Measurements from ENCODE around the gene DMPK.
"Not testable (repeated sequence)": the region's sequence is repeated elsewhere in the genome, so short reads cannot be mapped to it uniquely, and the experiment has no call there.

DMPK gene

GRCh38 chr19:45753548-45753947, 28.7 kb downstream of the DMPK start:
- ChIA-PET POLR2A (interaction anchor here (1.4 to 2.1 kb wide), 2 partner anchors 14 to 16 kb away, joined by 5 to 8 read pairs; partner anchors contain the start of gene SIX5), CTCF (interaction anchor here (0.8 to 1.3 kb wide), 2 partner anchors 10 to 14 kb away, joined by 3 read pairs; no protein-coding TSS in a partner anchor)
- TF ChIP-seq NFRKB (IDR thresholded peaks at IDR 0.05): no peak
- TF ChIP-seq HDGF (IDR thresholded peaks at IDR 0.05; ENCODE audit: borderline replicate concordance): no peak
- no peak for TF ChIP-seq TARDBP (IDR thresholded peaks at IDR 0.05)
- TF ChIP-seq SUZ12 (IDR thresholded peaks at IDR 0.05): no peak
- DNase-seq (ENCODE audit: extremely low spot score): no peak

- ChIA-PET POLR2A (interaction anchor here (1.4 to 2.1 kb wide), 2 partner anchors 15 to 17 kb away, joined by 5 to 8 read pairs; partner anchors contain the start of gene SIX5), CTCF (interaction anchor here (0.6 to 1.3 kb wide), 2 partner anchors 15 to 53 kb away, joined by 3 read pairs; no protein-coding TSS in a partner anchor)
- no peak for TF ChIP-seq SP1 (IDR thresholded peaks at IDR 0.05)
- TF ChIP-seq ARNT (IDR thresholded peaks at IDR 0.05): no peak
- no peak for TF ChIP-seq TARDBP (IDR thresholded peaks at IDR 0.05)
- TF ChIP-seq ZNF384 (IDR thresholded peaks at IDR 0.05): no peak
- TF ChIP-seq HDGF (IDR thresholded peaks at IDR 0.05; ENCODE audit: borderline replicate concordance): no peak
- no peak for TF ChIP-seq NFRKB (IDR thresholded peaks at IDR 0.05)
- no peak for TF ChIP-seq SUZ12 (IDR thresholded peaks at IDR 0.05)
- no peak for TF ChIP-seq LEF1 (IDR thresholded peaks at IDR 0.05; ENCODE audit: borderline replicate concordance)
- no peak for TF ChIP-seq FOXK2 (IDR thresholded peaks at IDR 0.05)
- no peak for TF ChIP-seq PKNOX1 (IDR thresholded peaks at IDR 0.05)
- no peak for TF ChIP-seq CTBP1 (IDR thresholded peaks at IDR 0.05; ENCODE audit: borderline replicate concordance)
- TF ChIP-seq FOXM1 (IDR thresholded peaks at IDR 0.05; ENCODE audit: borderline replicate concordance): no peak
- TF ChIP-seq L3MBTL2 (conservative IDR thresholded peaks at IDR 0.05): no peak
- no peak for DNase-seq (ENCODE audit: extremely low spot score)
These were observed 29.7 kb downstream of the DMPK start for GRCh38 chr19:45752639-45753038.

GRCh38 chr19:45751483-45751882, 30.8 kb downstream of the DMPK start:
- CTCF ChIA-PET; POLR2A ChIA-PET; DNase-seq (ENCODE audit: extremely low spot score): not testable (repeated sequence)

- CTCF ChIA-PET: no interaction called here
- POLR2A ChIA-PET: no interaction called here
- TF ChIP-seq NFRKB (IDR thresholded peaks at IDR 0.05): no peak
- no peak for TF ChIP-seq BHLHE40 (IDR thresholded peaks at IDR 0.05; ENCODE audit: borderline replicate concordance)
- no peak for TF ChIP-seq HDGF (IDR thresholded peaks at IDR 0.05; ENCODE audit: borderline replicate concordance)
- TF ChIP-seq CTBP1 (IDR thresholded peaks at IDR 0.05; ENCODE audit: borderline replicate concordance): no peak
- TF ChIP-seq FOXA1 (IDR thresholded peaks at IDR 0.05): no peak
- TF ChIP-seq ZNF384 (IDR thresholded peaks at IDR 0.05): no peak
- TF ChIP-seq PKNOX1 (IDR thresholded peaks at IDR 0.05): no peak
- no peak for TF ChIP-seq L3MBTL2 (conservative IDR thresholded peaks at IDR 0.05)
- no peak for TF ChIP-seq LEF1 (IDR thresholded peaks at IDR 0.05; ENCODE audit: borderline replicate concordance)
- no peak for TF ChIP-seq ARNT (IDR thresholded peaks at IDR 0.05)
- TF ChIP-seq FOXM1 (IDR thresholded peaks at IDR 0.05; ENCODE audit: borderline replicate concordance): no peak
- TF ChIP-seq SP1 (IDR thresholded peaks at IDR 0.05): no peak
- no peak for TF ChIP-seq TARDBP (IDR thresholded peaks at IDR 0.05)
- no peak for TF ChIP-seq SUZ12 (IDR thresholded peaks at IDR 0.05)
- TF ChIP-seq ELF4 (IDR thresholded peaks at IDR 0.05): no peak
- no peak for TF ChIP-seq FOXK2 (IDR thresholded peaks at IDR 0.05)
- no peak for DNase-seq (ENCODE audit: extremely low spot score)
These were observed 34.8 kb downstream of the DMPK start for GRCh38 chr19:45747513-45747912.

GRCh38 chr19:45746866-45747265, 35.4 kb downstream of the DMPK start:
- CTCF ChIA-PET: no interaction called here

DNA sequence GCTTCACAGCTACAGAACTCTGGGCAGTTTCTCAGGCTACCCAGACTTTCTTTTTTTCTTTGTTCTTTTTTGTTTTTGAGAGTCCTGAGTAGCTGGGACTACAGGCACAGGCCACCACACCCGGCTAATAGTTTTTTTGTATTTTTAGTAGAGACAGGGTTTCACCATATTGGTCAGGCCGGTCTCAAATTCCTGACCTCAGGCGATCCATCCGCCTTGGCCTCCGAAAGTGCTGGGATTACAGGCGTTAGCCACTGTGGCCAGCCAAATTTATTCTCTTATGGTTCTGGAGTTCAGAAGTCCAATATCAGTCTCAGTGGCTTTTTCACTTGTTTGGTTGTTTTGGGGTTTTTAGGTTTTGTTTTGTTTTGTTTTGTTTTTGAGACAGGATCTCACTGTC, 36.7 kb downstream of the DMPK start:
- TF ChIP-seq BHLHE40 (IDR thresholded peaks at IDR 0.05; ENCODE audit: borderline replicate concordance) (no peak), FOXK2 (IDR thresholded peaks at IDR 0.05) (no peak), HDGF (IDR thresholded peaks at IDR 0.05; ENCODE audit: borderline replicate concordance) (no peak), ARNT (IDR thresholded peaks at IDR 0.05) (no peak), SUZ12 (IDR thresholded peaks at IDR 0.05) (no peak), SP1 (IDR thresholded peaks at IDR 0.05) (no peak), FOXM1 (IDR thresholded peaks at IDR 0.05; ENCODE audit: borderline replicate concordance) (no peak), NFRKB (IDR thresholded peaks at IDR 0.05) (no peak), ELF4 (IDR thresholded peaks at IDR 0.05) (no peak), LEF1 (IDR thresholded peaks at IDR 0.05; ENCODE audit: borderline replicate concordance) (no peak), TARDBP (IDR thresholded peaks at IDR 0.05) (no peak), CTBP1 (IDR thresholded peaks at IDR 0.05; ENCODE audit: borderline replicate concordance) (no peak), L3MBTL2 (conservative IDR thresholded peaks at IDR 0.05) (no peak), ZNF384 (IDR thresholded peaks at IDR 0.05) (no peak)
- ChIA-PET POLR2A (no interaction called here), CTCF (no interaction called here)
- DNase-seq (ENCODE audit: extremely low spot score): no peak

More at GRCh38 chr19:45746866-45747265, 35.4 kb downstream of the DMPK start:
- POLR2A ChIA-PET: no interaction called here
- no peak for DNase-seq (ENCODE audit: extremely low spot score)
- TF ChIP-seq CTBP1 (IDR thresholded peaks at IDR 0.05; ENCODE audit: borderline replicate concordance) (no peak), TARDBP (IDR thresholded peaks at IDR 0.05) (no peak), ZNF384 (IDR thresholded peaks at IDR 0.05) (no peak), LEF1 (IDR thresholded peaks at IDR 0.05; ENCODE audit: borderline replicate concordance) (no peak), PKNOX1 (IDR thresholded peaks at IDR 0.05) (no peak), BHLHE40 (IDR thresholded peaks at IDR 0.05; ENCODE audit: borderline replicate concordance) (no peak), FOXA1 (IDR thresholded peaks at IDR 0.05) (no peak), NFRKB (IDR thresholded peaks at IDR 0.05) (no peak), FOXK2 (IDR thresholded peaks at IDR 0.05) (no peak), HDGF (IDR thresholded peaks at IDR 0.05; ENCODE audit: borderline replicate concordance) (no peak), ARNT (IDR thresholded peaks at IDR 0.05) (no peak), SP1 (IDR thresholded peaks at IDR 0.05) (no peak), SUZ12 (IDR thresholded peaks at IDR 0.05) (no peak), FOXM1 (IDR thresholded peaks at IDR 0.05; ENCODE audit: borderline replicate concordance) (no peak), L3MBTL2 (conservative IDR thresholded peaks at IDR 0.05) (no peak), ELF4 (IDR thresholded peaks at IDR 0.05) (no peak)

All from HEK293T (cell line).